Neural progenitor cell (in vitro differentiated cells): ENCODE data around the gene NRCAM.

Source experiments
- CTCF ChIP-seq: fragments of 200-600 bp; sonication (generic); IDR thresholded peaks from 2 replicates; pipeline ENCODE4 v1.5.1; 2017; ENCODE audit warnings: antibody characterized with exemption, mild to moderate bottlenecking
- EZH2 ChIP-seq: fragments of 200-600 bp; sonication (generic); IDR thresholded peaks from 2 replicates; pipeline ENCODE4 v1.6.1; 2017; ENCODE audit warnings: antibody characterized with exemption, mild to moderate bottlenecking, moderate library complexity
- EZH2phosphoT487 ChIP-seq: fragments of 200-600 bp; sonication (generic); IDR thresholded peaks from 2 replicates; pipeline ENCODE4 v1.6.1; 2017; ENCODE audit warnings: antibody characterized with exemption

- no peak for TF ChIP-seq CTCF
- TF ChIP-seq EZH2, result no peak
- TF ChIP-seq EZH2phosphoT487, result no peak
Measured at GRCh38 chr7:108499566-108499965, 43.3 kb upstream of the NRCAM start.
